Activated T-cell treated with anti-CD3 and anti-CD28 coated beads, Interleukin-2, amount 50 U/mL, for 24 hours (primary cell): ENCODE results near the gene DCDC2C.
"Not testable (repeated sequence)": the region's sequence is repeated elsewhere in the genome, so short reads cannot be mapped to it uniquely, and the experiment has no call there.

Source experiments
- DNase-seq: peaks from one replicate; pipeline ENCODE4 v3.0.0-alpha.2; 2020
- H3K27ac Mint-ChIP-seq: 2 replicates; pipeline ENCODE4 v1.8.0; 2020; ENCODE audit warnings: mild to moderate bottlenecking, mixed read lengths
- H3K27me3 Mint-ChIP-seq: 2 replicates; pipeline ENCODE4 v1.8.0; 2020; ENCODE audit warnings: mixed read lengths
- H3K36me3 Mint-ChIP-seq: 2 replicates; pipeline ENCODE4 v1.8.0; 2020; ENCODE audit warnings: low read depth, mixed read lengths
- H3K4me1 Mint-ChIP-seq: 2 replicates; pipeline ENCODE4 v1.8.0; 2020; ENCODE audit warnings: low read depth, mixed read lengths
- H3K4me3 Mint-ChIP-seq: 2 replicates; pipeline ENCODE4 v1.8.0; 2020; ENCODE audit warnings: mild to moderate bottlenecking, moderate library complexity, mixed read lengths
- H3K9me3 Mint-ChIP-seq: 2 replicates; pipeline ENCODE4 v1.8.0; 2020; ENCODE audit warnings: mixed read lengths

DCDC2C gene

GRCh38 chr2:3703236-3703756, at the start of gene DCDC2C:
Gene DCDC2C (plus strand): TSS chr2:3703575. CDS start chr2:3703752, 177 bp downstream.
- no peak within 1 kb of the TSS for H3K27ac Mint-ChIP-seq
- no peak for DNase-seq
- H3K27me3 Mint-ChIP-seq: peaks cover 71% of the 10 kb centered on the region
- no peaks in the 10 kb centered on the region for H3K9me3 Mint-ChIP-seq
- H3K4me1 Mint-ChIP-seq: peaks cover 6% of the 10 kb centered on the region
- no peaks in the 10 kb centered on the region for H3K36me3 Mint-ChIP-seq
- H3K4me3 Mint-ChIP-seq: no peak within 1 kb of the TSS

- no peaks in the 10 kb centered on the region for H3K36me3 Mint-ChIP-seq
- no peaks in the 10 kb centered on the region for H3K9me3 Mint-ChIP-seq
- H3K4me1 Mint-ChIP-seq: peaks cover 17% of the 10 kb centered on the region
- no peaks in the 10 kb centered on the region for H3K27me3 Mint-ChIP-seq
- no peak overlapping the region for H3K4me3 Mint-ChIP-seq
- no peak overlapping the region for H3K27ac Mint-ChIP-seq
- no peak for DNase-seq
Measured at GRCh38 chr2:3654011-3654410, 49.4 kb upstream of the DCDC2C start.

DNA sequence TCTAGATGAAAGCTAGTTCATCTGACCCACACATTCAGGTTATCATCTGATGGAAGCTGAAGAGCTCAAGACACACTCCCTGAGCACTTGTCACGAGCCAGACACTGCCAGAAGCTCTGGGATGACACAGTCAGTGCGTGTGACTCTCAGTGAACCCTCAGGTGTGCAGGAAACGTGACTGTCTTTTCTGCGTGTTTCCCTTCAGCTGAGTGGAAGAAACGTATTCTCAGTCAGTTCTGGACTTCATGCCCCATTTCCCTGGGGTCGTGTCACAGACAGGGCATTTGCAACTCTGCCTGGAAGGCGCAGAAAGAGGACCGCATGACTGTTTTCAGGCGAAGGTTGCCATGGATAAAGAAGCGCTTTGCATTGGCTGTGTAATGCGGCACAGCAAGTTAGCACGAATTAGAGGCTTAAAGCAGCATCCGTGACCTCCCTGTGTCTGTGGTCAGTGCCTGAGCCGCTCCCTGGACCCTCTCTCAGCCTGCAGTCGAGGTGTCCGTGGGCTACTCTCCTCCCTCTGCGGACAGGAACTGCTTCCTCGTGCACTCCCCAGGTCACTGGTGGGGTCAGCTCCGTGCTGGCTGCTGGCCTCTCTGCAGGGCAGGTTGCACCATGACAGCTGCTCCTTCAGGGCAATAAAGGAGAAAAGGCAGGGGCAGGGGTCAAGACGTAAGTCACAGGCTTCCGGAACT, 48.7 kb upstream of the DCDC2C start:
- DNase-seq: no peak
- Mint-ChIP-seq H3K27ac (no peak overlapping the region), H3K4me3 (no peak overlapping the region), H3K27me3 (no peaks in the 10 kb centered on the region), H3K36me3 (no peaks in the 10 kb centered on the region), H3K4me1 (peaks cover 20% of the 10 kb centered on the region), H3K9me3 (no peaks in the 10 kb centered on the region)

- Mint-ChIP-seq H3K36me3 (no peaks in the 10 kb centered on the region), H3K4me1 (peaks cover 24% of the 10 kb centered on the region), H3K27me3 (no peaks in the 10 kb centered on the region), H3K27ac (no peak overlapping the region), H3K4me3 (no peak overlapping the region), H3K9me3 (no peaks in the 10 kb centered on the region)
- no peak for DNase-seq
Measured at GRCh38 chr2:3655871-3656761, 47.3 kb upstream of the DCDC2C start.

- H3K9me3 Mint-ChIP-seq: no peaks in the 10 kb centered on the region
- H3K4me3 Mint-ChIP-seq: no peak overlapping the region
- no peaks in the 10 kb centered on the region for H3K36me3 Mint-ChIP-seq
- H3K4me1 Mint-ChIP-seq: peaks cover 16% of the 10 kb centered on the region
- no peak overlapping the region for H3K27ac Mint-ChIP-seq
- no peaks in the 10 kb centered on the region for H3K27me3 Mint-ChIP-seq
- DNase-seq: no peak
Measured at GRCh38 chr2:3656762-3657721, 46.3 kb upstream of the DCDC2C start.

- Mint-ChIP-seq H3K27me3 (no peaks in the 10 kb centered on the region), H3K27ac (no peak within 1 kb of the TSS), H3K4me3 (no peak within 1 kb of the TSS), H3K4me1 (peaks cover 13% of the 10 kb centered on the region), H3K36me3 (no peaks in the 10 kb centered on the region), H3K9me3 (no peaks in the 10 kb centered on the region)
- no peak for DNase-seq
Measured at GRCh38 chr2:3657881-3658280, 45.5 kb upstream of the DCDC2C start, which contains the start of gene ALLC. Gene ALLC (plus strand): TSS chr2:3658200. CDS start chr2:3671158, 12,958 bp downstream.

DNA sequence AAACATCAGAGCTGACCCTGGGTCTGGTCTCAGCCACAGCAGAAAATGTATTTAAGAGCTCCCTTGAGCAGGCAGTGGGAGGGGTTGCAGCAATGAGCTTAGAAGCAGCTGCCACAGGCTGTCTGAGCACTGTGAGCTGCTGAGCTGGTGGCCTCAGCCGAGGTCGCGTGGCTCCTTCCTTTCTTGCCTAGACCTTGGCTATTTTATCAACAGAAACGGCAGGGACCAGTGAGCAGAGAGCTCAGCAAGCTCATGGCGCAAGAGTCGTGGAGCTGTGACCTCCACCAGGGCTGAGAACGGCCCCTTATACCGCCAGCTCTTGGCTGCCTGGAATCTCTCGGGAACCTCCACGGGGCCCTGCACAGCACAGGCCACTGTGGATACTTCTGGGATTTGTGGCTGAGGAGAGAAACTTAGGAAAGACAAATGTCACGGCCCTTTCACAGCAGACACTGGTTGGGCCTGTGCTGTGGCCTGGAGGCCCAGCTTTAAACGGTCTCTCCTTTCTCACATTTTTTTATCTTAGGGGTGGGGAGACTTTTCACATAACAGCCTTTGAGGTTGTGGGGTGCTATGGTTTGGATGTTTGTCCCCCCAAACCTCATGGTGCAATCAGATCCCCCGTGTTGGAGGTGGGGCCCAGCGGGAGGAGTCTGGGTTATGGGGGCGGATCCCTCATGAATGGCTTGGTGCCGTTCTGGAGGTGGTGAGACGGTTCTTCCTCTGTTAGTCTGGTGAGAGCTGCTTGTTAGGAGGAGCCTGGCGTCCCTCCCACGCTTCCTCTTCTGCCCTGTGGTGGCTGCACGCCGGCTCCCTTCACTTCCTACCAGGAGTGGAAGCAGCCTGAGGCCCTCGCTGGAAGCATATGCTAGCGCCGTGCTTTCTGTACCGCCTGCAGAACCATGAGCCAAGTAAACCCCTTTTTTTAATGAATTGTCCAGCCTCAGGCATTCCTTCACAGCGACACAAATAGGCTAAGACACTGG, 43.6 kb upstream of the DCDC2C start:
- no peaks in the 10 kb centered on the region for H3K9me3 Mint-ChIP-seq
- H3K27me3 Mint-ChIP-seq: no peaks in the 10 kb centered on the region
- no peak overlapping the region for H3K4me3 Mint-ChIP-seq
- peaks cover 13% of the 10 kb centered on the region for H3K4me1 Mint-ChIP-seq
- no peak overlapping the region for H3K27ac Mint-ChIP-seq
- no peak for DNase-seq
- H3K36me3 Mint-ChIP-seq: no peaks in the 10 kb centered on the region

GRCh38 chr2:3660640-3661039, 42.7 kb upstream of the DCDC2C start:
- H3K27me3 Mint-ChIP-seq, H3K9me3 Mint-ChIP-seq, H3K4me3 Mint-ChIP-seq, H3K27ac Mint-ChIP-seq, DNase-seq, H3K36me3 Mint-ChIP-seq: not testable (repeated sequence)
- H3K4me1 Mint-ChIP-seq: peaks cover 13% of the 10 kb centered on the region

DNA sequence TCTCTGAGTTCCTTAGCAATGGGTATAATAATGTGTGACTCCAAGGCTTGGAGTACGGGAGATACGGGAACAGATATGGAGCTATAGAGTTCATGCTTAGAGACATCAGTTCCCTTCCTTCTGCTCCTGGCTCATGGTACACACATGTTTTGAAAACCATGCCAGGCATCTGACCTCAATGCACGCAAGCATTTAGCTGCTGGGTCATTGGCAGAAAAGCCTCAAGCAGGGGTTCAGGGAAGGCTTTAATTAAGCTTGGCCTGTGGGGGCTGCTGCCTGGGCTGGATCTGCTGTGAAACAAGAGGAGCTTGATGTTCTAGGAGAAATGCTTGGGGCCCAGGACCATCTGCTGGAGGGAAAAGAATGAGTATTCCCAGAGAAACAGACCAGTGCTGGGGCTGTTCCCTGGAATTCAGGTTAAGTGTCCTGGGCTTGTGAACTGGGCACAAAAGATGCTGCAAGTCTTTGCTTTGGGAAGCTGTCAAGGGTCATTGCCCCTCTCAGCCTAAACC, 42.2 kb upstream of the DCDC2C start:
- DNase-seq: no peak
- peaks cover 13% of the 10 kb centered on the region for H3K4me1 Mint-ChIP-seq
- H3K27ac Mint-ChIP-seq: no peak overlapping the region
- H3K36me3 Mint-ChIP-seq: no peaks in the 10 kb centered on the region
- H3K27me3 Mint-ChIP-seq: no peaks in the 10 kb centered on the region
- no peaks in the 10 kb centered on the region for H3K9me3 Mint-ChIP-seq
- H3K4me3 Mint-ChIP-seq: no peak overlapping the region

- Mint-ChIP-seq H3K27ac (no peak overlapping the region), H3K4me3 (no peak overlapping the region), H3K4me1 (peaks cover 13% of the 10 kb centered on the region), H3K27me3 (no peaks in the 10 kb centered on the region), H3K9me3 (no peaks in the 10 kb centered on the region), H3K36me3 (no peaks in the 10 kb centered on the region)
- peak; percentile 17 for DNase-seq
Measured at GRCh38 chr2:3662239-3662638, 41.1 kb upstream of the DCDC2C start.

DNA sequence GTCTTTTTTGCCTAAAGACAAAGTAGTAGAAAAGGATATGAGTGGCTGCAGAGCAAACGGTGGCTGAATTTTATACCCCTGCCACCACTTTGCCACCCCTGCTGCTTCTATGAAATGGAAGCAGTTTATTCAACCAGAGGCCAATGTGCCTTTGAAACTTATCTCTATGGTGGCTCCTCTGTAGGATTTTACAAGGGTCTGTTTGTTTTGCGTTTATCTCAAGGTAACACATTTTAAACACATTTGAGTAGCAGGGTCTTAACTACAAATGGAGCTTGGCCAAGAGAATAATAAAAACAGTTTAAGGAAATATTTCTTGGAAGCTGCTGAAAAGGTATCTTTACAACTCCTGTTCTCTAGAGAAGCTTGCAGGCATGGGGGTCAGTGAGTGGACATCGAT, 39.3 kb upstream of the DCDC2C start:
- Mint-ChIP-seq H3K27ac (no peak overlapping the region), H3K4me3 (no peak overlapping the region), H3K4me1 (peaks cover 13% of the 10 kb centered on the region)

DNA sequence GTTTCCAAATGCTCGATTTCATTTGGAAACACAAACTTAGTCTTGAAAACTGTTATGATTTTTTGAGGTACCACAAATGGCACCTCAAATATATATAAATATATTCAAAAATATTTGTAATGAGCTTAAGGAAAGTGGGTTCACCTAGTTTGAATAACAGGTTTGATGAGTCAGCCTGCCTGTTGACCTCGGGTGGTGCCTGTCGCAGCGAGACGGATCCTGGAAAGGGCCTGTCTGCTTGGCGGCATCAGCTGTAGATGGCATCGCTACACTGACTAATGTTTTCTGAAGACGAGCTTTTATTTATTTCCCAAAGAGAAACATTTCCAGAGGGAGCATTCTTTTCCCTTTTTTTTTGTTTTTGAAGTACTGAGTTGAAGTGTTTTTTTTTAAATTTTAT, 38.5 kb upstream of the DCDC2C start:
- Mint-ChIP-seq H3K36me3 (no peaks in the 10 kb centered on the region), H3K4me3 (no peak overlapping the region), H3K27me3 (no peaks in the 10 kb centered on the region), H3K9me3 (no peaks in the 10 kb centered on the region), H3K4me1 (peaks cover 8% of the 10 kb centered on the region), H3K27ac (no peak overlapping the region)
- DNase-seq: no peak

More for the DNA sequence above, 39.3 kb upstream of the DCDC2C start:
- Mint-ChIP-seq H3K9me3 (no peaks in the 10 kb centered on the region), H3K27me3 (no peaks in the 10 kb centered on the region), H3K36me3 (no peaks in the 10 kb centered on the region)
- DNase-seq: no peak
